AG04450 (cell line): ENCODE results near the gene WWOX. TPM values are rescaled to one million over a fixed set of nuclear protein-coding genes. Genes with fewer than 3 reads are reported as not detected.

Experiments used
- CTCF ChIA-PET: fragments of 300-600, 350-600 bp; formaldehyde crosslinking; extraction: SDS; loops from one replicate; lab custom pipeline; 2022; ENCODE audit warnings: antibody characterized with exemption, inconsistent platforms; lab: Charles Lee
- POLR2A ChIA-PET: fragments of 350-600 bp; formaldehyde crosslinking; extraction: SDS; loops from one replicate; lab custom pipeline; 2021; ENCODE audit warnings: antibody characterized with exemption, inconsistent platforms; lab: Yijun Ruan, JAX
- DNase-seq: peaks from one replicate; pipeline ENCODE4 v3.0.0-alpha.2; 2011; ENCODE audit warnings: low read depth, low spot score
- H3K27ac ChIP-seq: one replicate; pipeline ENCODE4 v1.5.1; 2012; ENCODE audit warnings: low read depth, low read length, control low read depth
- H3K27me3 ChIP-seq: one replicate; pipeline ENCODE4 v1.6.0; 2012; ENCODE audit warnings: low read length; ENCODE audit not compliant: control insufficient read depth, insufficient read depth
- H3K4me3 ChIP-seq: 2 replicates; pipeline ENCODE4 v1.5.1; 2011; ENCODE audit warnings: mild to moderate bottlenecking, low read depth, low read length, control low read depth
- H3K9me3 ChIP-seq: 2 replicates; pipeline ENCODE4 v1.5.1; 2012; ENCODE audit warnings: low read length; ENCODE audit not compliant: control insufficient read depth, insufficient read depth
- CTCF ChIP-seq: IDR thresholded peaks from 2 replicates; pipeline ENCODE4 v1.5.1; 2011; ENCODE audit warnings: low read depth, low read length, control low read depth, inconsistent platforms
- polyA plus RNA-seq: library from polyadenylated mRNA; depleted of rRNA; stranded (reverse); fragments of >200 nt; gene quantifications from 2 replicates; pipeline ENCODE4 v1.2.3, GENCODE V29; 2011

The WWOX gene
- polyA plus RNA-seq, 1 experiment = 2.1 TPM

- Histone ChIP-seq H3K27ac (no peak overlapping the region), H3K9me3 (peaks cover 34% of the 10 kb centered on the region), H3K27me3 (no peaks in the 10 kb centered on the region), H3K4me3 (no peak overlapping the region)
- DNase-seq = no peak
- POLR2A ChIA-PET = no interaction called here
- CTCF ChIA-PET = no interaction called here
- no peak for TF ChIP-seq CTCF
These were observed 347.6 kb downstream of the WWOX start for GRCh38 chr16:78446992-78447563.

GRCh38 chr16:78448658-78449271 is 349.3 kb downstream of the WWOX start:
- POLR2A ChIA-PET = no interaction called here
- TF ChIP-seq CTCF = no peak
- H3K27ac ChIP-seq = no peak overlapping the region
- no peaks in the 10 kb centered on the region for H3K27me3 ChIP-seq
- CTCF ChIA-PET = no interaction called here
- no peak overlapping the region for H3K4me3 ChIP-seq
- no peak for DNase-seq
- H3K9me3 ChIP-seq = peaks cover 26% of the 10 kb centered on the region

GRCh38 chr16:78450255-78450654 is 350.8 kb downstream of the WWOX start:
- H3K9me3 ChIP-seq = peaks cover 29% of the 10 kb centered on the region
- no peak overlapping the region for H3K4me3 ChIP-seq
- H3K27ac ChIP-seq = no peak overlapping the region
- ChIA-PET POLR2A (no interaction called here), CTCF (no interaction called here)
- DNase-seq = no peak
- no peaks in the 10 kb centered on the region for H3K27me3 ChIP-seq
- TF ChIP-seq CTCF = no peak

GRCh38 chr16:78452025-78452555 is 352.6 kb downstream of the WWOX start:
- Histone ChIP-seq H3K4me3 (no peak overlapping the region), H3K27me3 (no peaks in the 10 kb centered on the region), H3K9me3 (peaks cover 24% of the 10 kb centered on the region), H3K27ac (no peak overlapping the region)
- no peak for DNase-seq
- CTCF ChIA-PET = no interaction called here
- no peak for TF ChIP-seq CTCF
- POLR2A ChIA-PET = no interaction called here

- POLR2A ChIA-PET = no interaction called here
- Histone ChIP-seq H3K4me3 (no peak overlapping the region), H3K27me3 (no peaks in the 10 kb centered on the region), H3K27ac (no peak overlapping the region), H3K9me3 (peaks cover 24% of the 10 kb centered on the region)
- TF ChIP-seq CTCF = no peak
- DNase-seq = no peak
- CTCF ChIA-PET = no interaction called here
These were observed 356.4 kb downstream of the WWOX start for GRCh38 chr16:78455861-78456260.
